Loucy (cell line): ENCODE measurements around the gene MRFAP1L1.

Experiments
- H2AFZ ChIP-seq: fragments of 200-600 bp; sonication (generic); 2 replicates; pipeline ENCODE4 v1.6.0; 2016; ENCODE audit warnings: antibody characterized with exemption, mild to moderate bottlenecking, low read length, moderate library complexity
- H3F3A ChIP-seq: fragments of 200-600 bp; 2 replicates; pipeline ENCODE4 v1.6.0; 2016; ENCODE audit warnings: antibody characterized with exemption, low read depth, mild to moderate bottlenecking
- H3K27me3 ChIP-seq: fragments of 200-600 bp; sonication (generic); 2 replicates; pipeline ENCODE4 v1.6.1; 2014; ENCODE audit warnings: low read length, mild to moderate bottlenecking; ENCODE audit not compliant: insufficient read depth, poor library complexity, severe bottlenecking
- H3K36me3 ChIP-seq: fragments of 200-600 bp; sonication (generic); 2 replicates; pipeline ENCODE4 v1.6.1; 2016; ENCODE audit warnings: low read length; ENCODE audit not compliant: insufficient read depth
- H3K4me1 ChIP-seq: fragments of 200-600 bp; sonication (generic); 2 replicates; pipeline ENCODE4 v1.5.1; 2014; ENCODE audit warnings: low read length, mild to moderate bottlenecking; ENCODE audit not compliant: insufficient read depth, poor library complexity, severe bottlenecking
- H3K4me2 ChIP-seq: fragments of 200-600 bp; sonication (generic); 2 replicates; pipeline ENCODE4 v1.6.0; 2014; ENCODE audit warnings: antibody characterized with exemption, low read length, low read depth, mild to moderate bottlenecking; ENCODE audit not compliant: poor library complexity, severe bottlenecking
- H3K4me3 ChIP-seq: fragments of 200-600 bp; sonication (generic); 2 replicates; pipeline ENCODE4 v1.5.1; 2014; ENCODE audit warnings: low read length, mild to moderate bottlenecking, mixed read lengths; ENCODE audit not compliant: poor library complexity, severe bottlenecking
- H3K79me2 ChIP-seq: fragments of 200-600 bp; sonication (generic); 2 replicates; pipeline ENCODE4 v1.6.1; 2014; ENCODE audit warnings: low read length; ENCODE audit not compliant: insufficient read depth
- H3K9ac ChIP-seq: fragments of 200-600 bp; sonication (generic); 2 replicates; pipeline ENCODE4 v1.6.0; 2014; ENCODE audit warnings: mild to moderate bottlenecking, low read depth, low read length, moderate library complexity; ENCODE audit not compliant: poor library complexity, severe bottlenecking
- H3K9me2 ChIP-seq: fragments of 200-600 bp; sonication (generic); replicated peaks from 2 replicates; pipeline ENCODE4 v1.6.1; 2016; ENCODE audit warnings: low read depth, low read length, mixed read lengths
- H3K9me3 ChIP-seq: fragments of 200-600 bp; sonication (generic); 2 replicates; pipeline ENCODE4 v1.6.1; 2014; ENCODE audit warnings: mild to moderate bottlenecking, antibody characterized with exemption, low read length, low read depth; ENCODE audit not compliant: insufficient read depth
- H4K20me1 ChIP-seq: fragments of 200-600 bp; sonication (generic); 2 replicates; pipeline ENCODE4 v1.6.0; 2014; ENCODE audit warnings: antibody characterized with exemption, low read length, mild to moderate bottlenecking; ENCODE audit not compliant: insufficient read depth, poor library complexity, severe bottlenecking
- EZH2phosphoT487 ChIP-seq: fragments of 200-600 bp; IDR thresholded peaks from 2 replicates; pipeline ENCODE4 v1.6.1; 2018; ENCODE audit warnings: antibody characterized with exemption, mild to moderate bottlenecking, moderate library complexity, borderline replicate concordance
- TF ChIP-seq, protein P1 (sequence below): fragments of 200-600 bp; sonication (generic); conservative IDR thresholded peaks from 2 replicates; pipeline ENCODE4 v1.5.1; 2014; ENCODE audit warnings: mild to moderate bottlenecking, antibody characterized with exemption, low read length

MRFAP1L1 gene

DNA sequence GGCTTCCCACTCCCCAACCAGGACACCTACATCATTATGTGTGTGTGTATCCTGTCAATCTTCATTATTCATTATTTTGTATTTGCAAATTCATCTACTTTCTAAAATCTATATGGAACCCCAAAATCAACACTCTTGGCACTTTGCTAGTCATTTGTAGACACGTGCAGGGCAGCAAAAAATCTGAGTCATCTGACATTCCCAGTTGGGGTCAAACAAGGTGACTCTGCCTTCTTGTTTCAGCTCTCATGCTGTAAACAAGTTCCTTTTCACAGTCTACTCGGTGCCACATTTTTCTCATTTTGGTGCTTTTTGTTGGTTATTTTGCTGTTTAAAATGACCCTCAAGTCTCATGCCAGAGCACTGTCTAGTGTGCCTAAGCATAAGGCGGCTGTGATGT lies 5.9 kb downstream of the MRFAP1L1 start:
- H2AFZ ChIP-seq, result no peak overlapping the region
- H3K9me2 ChIP-seq, result no peaks in the 10 kb centered on the region
- H3K4me1 ChIP-seq, result peaks cover 49% of the 10 kb centered on the region
- peaks cover 45% of the 10 kb centered on the region for H4K20me1 ChIP-seq
- H3K4me2 ChIP-seq, result peak overlapping the region; percentile 99
- H3K27me3 ChIP-seq, result no peaks in the 10 kb centered on the region
- no peaks in the 10 kb centered on the region for H3F3A ChIP-seq
- peaks cover 81% of the 10 kb centered on the region for H3K79me2 ChIP-seq
- no peak overlapping the region for H3K9ac ChIP-seq
- H3K9me3 ChIP-seq, result no peaks in the 10 kb centered on the region
- TF ChIP-seq, protein P1, sequence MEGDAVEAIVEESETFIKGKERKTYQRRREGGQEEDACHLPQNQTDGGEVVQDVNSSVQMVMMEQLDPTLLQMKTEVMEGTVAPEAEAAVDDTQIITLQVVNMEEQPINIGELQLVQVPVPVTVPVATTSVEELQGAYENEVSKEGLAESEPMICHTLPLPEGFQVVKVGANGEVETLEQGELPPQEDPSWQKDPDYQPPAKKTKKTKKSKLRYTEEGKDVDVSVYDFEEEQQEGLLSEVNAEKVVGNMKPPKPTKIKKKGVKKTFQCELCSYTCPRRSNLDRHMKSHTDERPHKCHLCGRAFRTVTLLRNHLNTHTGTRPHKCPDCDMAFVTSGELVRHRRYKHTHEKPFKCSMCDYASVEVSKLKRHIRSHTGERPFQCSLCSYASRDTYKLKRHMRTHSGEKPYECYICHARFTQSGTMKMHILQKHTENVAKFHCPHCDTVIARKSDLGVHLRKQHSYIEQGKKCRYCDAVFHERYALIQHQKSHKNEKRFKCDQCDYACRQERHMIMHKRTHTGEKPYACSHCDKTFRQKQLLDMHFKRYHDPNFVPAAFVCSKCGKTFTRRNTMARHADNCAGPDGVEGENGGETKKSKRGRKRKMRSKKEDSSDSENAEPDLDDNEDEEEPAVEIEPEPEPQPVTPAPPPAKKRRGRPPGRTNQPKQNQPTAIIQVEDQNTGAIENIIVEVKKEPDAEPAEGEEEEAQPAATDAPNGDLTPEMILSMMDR, result no peak
- no peak for TF ChIP-seq EZH2phosphoT487
- H3K4me3 ChIP-seq, result no peak overlapping the region
- H3K36me3 ChIP-seq, result peaks cover 14% of the 10 kb centered on the region; the same call in 1 of the 2 replicates

DNA sequence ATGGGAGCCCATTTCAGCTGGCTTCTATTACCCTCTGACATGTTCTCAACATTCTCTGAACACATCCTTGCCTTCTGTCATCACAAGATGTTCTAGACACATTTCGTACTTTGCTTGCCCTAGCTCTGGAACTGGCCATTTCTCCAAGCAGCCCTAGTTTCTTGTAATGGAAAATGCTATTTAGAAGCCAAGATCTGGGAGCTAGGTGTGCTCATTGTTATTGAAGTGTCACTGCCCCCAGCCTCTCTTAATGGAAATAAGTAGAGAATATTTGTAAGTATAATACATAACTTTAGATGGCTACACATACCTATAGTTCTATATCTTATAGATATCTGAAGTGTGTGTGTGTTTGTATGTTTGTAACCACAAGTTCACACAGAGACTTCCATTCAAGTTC lies 6.9 kb downstream of the MRFAP1L1 start:
- peaks cover 35% of the 10 kb centered on the region for H4K20me1 ChIP-seq
- no peaks in the 10 kb centered on the region for H3K27me3 ChIP-seq
- no peak overlapping the region for H3K4me3 ChIP-seq
- peaks cover 14% of the 10 kb centered on the region; the same call in 1 of the 2 replicates for H3K36me3 ChIP-seq
- H3K9ac ChIP-seq, result no peak overlapping the region
- H3K4me1 ChIP-seq, result peaks cover 39% of the 10 kb centered on the region
- H2AFZ ChIP-seq, result no peak overlapping the region
- no peak overlapping the region for H3K4me2 ChIP-seq
- TF ChIP-seq EZH2phosphoT487, result no peak
- TF ChIP-seq, protein P1, result no peak
- H3K9me2 ChIP-seq, result no peaks in the 10 kb centered on the region
- no peaks in the 10 kb centered on the region for H3K9me3 ChIP-seq
- peaks cover 70% of the 10 kb centered on the region for H3K79me2 ChIP-seq
- no peaks in the 10 kb centered on the region for H3F3A ChIP-seq

DNA sequence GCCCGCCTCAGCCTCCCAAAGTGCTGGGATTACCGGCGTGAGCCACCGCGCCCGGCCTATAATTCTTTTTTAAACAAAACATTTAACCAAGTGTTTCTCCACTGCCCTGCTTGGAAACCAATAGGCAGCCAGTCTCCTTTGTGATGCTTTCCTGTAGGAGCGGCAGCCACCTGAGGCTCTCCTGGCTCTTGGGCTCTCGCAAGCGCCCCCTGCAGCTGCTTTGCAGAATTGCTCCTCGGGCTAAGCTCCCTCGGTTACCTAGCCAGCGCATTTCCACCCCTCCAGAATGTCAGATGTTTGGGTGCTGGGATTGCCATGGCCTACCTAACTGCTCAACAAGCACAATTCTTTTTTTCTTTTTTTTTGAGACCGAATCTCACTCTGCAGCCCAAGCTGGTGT lies 8.3 kb downstream of the MRFAP1L1 start:
- peaks cover 14% of the 10 kb centered on the region; the same call in 1 of the 2 replicates for H3K36me3 ChIP-seq
- H3K27me3 ChIP-seq, result no peaks in the 10 kb centered on the region
- TF ChIP-seq EZH2phosphoT487, result no peak
- TF ChIP-seq, protein P1, result peak; percentile 64

More for the DNA sequence above, 8.3 kb downstream of the MRFAP1L1 start:
- H3K4me2 ChIP-seq, result no peak overlapping the region
- H3K9me2 ChIP-seq, result no peaks in the 10 kb centered on the region
- no peaks in the 10 kb centered on the region; the same call in 1 of the 2 replicates for H3F3A ChIP-seq
- H3K4me1 ChIP-seq, result peaks cover 34% of the 10 kb centered on the region
- no peak overlapping the region for H2AFZ ChIP-seq
- peaks cover 21% of the 10 kb centered on the region for H4K20me1 ChIP-seq
- no peak overlapping the region for H3K4me3 ChIP-seq
- H3K79me2 ChIP-seq, result peaks cover 56% of the 10 kb centered on the region
- no peak overlapping the region for H3K9ac ChIP-seq
- no peaks in the 10 kb centered on the region for H3K9me3 ChIP-seq
